GM12891 (cell line): ENCODE results near the gene MUSK.

Experiments
- PAX5 ChIP-seq: IDR thresholded peaks from 2 replicates; pipeline ENCODE4 v1.6.1; 2011; ENCODE audit warnings: low read length, moderate library complexity, mild to moderate bottlenecking; ENCODE audit not compliant: insufficient read depth, severe bottlenecking
- POLR2A ChIP-seq: IDR thresholded peaks from 2 replicates; pipeline ENCODE4 v1.6.1; 2011; ENCODE audit warnings: low read depth, low read length, control low read depth
- POLR2AphosphoS5 ChIP-seq: IDR thresholded peaks from 2 replicates; pipeline ENCODE4 v1.6.1; 2011; ENCODE audit warnings: low read depth, low read length, control low read depth
- POU2F2 ChIP-seq: IDR thresholded peaks from 2 replicates; pipeline ENCODE4 v1.6.1; 2011; ENCODE audit warnings: low read depth, mild to moderate bottlenecking, control low read depth, low read length, moderate library complexity
- SPI1 ChIP-seq: IDR thresholded peaks from 2 replicates; pipeline ENCODE4 v1.6.1; 2011; ENCODE audit warnings: low read depth, low read length, control low read depth
- TAF1 ChIP-seq: IDR thresholded peaks from 2 replicates; pipeline ENCODE4 v1.6.1; 2011; ENCODE audit warnings: low read depth, low read length, control low read depth

GRCh38 chr9:110776221-110776620 lies 107.6 kb downstream of the MUSK start:
- TF ChIP-seq POLR2A (no peak), TAF1 (no peak), SPI1 (no peak), PAX5 (no peak), POLR2AphosphoS5 (no peak), POU2F2 (no peak)
